CD4-positive, alpha-beta T cell treated with Interleukin-12 subunit alpha and Interleukin-12 subunit beta, for 1 hour (primary cell): ENCODE results near the gene MYEOV.

ENCODE experiments used
- DNase-seq: peaks from one replicate; pipeline ENCODE4 v3.0.0-alpha.2; 2020

MYEOV gene

GRCh38 chr11:69302447-69303020 is 8.6 kb downstream of the MYEOV start:
- DNase-seq, result no peak

GRCh38 chr11:69303427-69303826 is 9.5 kb downstream of the MYEOV start:
- DNase-seq, result no peak

- DNase-seq, result no peak
These were observed 10.3 kb downstream of the MYEOV start for GRCh38 chr11:69304258-69304657.

GRCh38 chr11:69304686-69305085 is 10.7 kb downstream of the MYEOV start:
- no peak for DNase-seq

GRCh38 chr11:69305885-69306540 is 12.1 kb downstream of the MYEOV start:
- no peak for DNase-seq

DNA sequence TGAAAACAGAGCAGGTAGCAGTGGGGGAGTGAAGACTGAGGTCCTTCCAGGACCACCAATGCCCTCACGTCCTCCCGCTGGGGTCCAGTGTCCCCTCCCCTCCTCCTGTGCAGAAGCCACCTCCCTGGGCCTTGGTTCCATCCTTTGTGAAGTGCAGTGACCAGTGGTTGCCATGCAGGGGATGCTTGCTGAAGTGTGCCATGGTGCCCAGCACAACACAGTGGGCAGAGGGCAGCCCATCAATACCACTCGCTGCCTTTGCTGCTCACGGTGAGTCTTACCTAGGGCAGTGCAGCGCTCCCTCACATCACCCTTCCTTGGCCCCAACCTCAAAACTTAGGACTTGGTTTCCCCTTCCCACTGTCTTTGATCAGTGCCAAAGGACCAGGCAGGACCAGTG is 12.9 kb downstream of the MYEOV start:
- DNase-seq, result no peak

- DNase-seq, result no peak
These were observed 13.5 kb downstream of the MYEOV start for GRCh38 chr11:69307421-69307820.

DNA sequence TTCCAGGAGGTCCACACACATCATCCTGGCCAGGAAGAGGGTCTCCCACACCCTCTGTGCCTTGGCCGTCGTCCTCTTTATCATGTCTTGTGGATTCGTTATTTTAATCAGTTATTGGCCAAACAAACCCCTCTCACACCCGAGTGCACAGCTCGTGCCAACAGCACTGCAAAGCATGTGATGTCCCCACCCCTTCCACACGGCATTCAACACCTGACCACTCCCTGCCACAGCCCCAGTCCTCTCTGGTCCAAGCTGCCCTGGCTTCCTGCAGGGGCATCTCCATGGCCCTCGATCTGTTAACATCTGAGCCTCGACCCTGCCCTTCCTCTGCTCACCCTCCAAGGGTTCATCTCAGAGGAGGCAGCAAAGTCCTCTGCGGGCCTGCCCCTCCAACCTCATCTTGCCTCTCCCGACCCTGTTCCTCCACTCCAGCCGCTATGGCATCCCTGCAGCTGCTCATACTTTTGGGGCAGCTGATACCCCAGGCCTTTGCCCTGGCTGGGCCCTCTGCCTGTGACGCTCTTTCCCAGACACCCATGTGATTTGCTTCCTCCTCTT is 14.0 kb downstream of the MYEOV start:
- DNase-seq, result no peak

DNA sequence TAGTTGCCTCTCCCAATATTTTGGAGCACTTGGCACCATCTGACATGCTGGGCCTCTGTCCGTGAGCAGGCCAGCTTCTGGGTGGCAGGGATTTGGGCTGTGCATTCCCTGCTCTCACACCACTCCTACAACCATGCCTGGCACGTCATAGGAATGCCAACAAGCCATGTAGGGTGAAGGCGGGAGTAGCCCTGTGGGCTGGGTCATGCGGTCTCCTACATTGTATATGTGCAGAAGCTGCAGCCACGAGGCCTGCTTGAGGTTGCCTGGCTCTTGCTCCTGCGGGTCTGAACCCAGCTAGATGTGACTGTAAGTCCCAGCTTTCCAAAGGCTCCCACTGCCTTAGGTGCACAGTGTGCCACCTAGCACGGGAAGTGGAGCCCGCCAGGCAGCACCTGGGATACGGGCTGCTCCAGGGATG is 14.5 kb downstream of the MYEOV start:
- no peak for DNase-seq

- DNase-seq, result no peak
These were observed 15.1 kb downstream of the MYEOV start for GRCh38 chr11:69308936-69309615.

DNA sequence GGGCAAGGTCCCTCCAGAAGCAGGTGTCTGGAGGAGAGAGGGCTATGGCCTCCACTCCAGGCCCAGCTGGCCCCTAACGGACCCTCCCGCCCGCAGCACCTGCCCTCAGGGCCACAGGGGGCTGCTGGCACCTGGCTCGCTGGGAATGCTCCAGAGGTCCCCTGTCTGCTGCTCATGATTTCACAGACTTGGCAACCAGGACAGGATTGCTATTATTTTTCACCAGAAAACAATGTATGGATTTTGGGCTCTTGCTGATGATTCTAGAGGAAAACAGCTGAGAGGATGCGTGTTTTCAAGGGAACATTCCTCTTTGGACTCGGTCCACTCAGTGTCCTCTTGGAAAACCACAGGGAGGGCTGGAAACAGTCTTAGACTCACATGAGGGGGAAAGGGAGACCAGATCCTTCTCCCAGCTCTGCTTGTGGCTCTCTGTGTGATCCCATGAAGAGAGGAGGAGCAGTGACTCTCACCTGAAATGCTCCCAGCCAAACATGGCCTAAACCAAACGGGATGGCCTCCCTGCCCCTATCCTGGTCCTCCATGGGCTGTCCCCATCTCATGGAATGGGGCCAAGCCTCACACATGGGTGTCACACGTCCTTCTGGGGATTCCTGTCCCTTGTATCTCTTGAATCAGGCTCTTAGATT is 15.8 kb downstream of the MYEOV start:
- DNase-seq, result no peak

DNA sequence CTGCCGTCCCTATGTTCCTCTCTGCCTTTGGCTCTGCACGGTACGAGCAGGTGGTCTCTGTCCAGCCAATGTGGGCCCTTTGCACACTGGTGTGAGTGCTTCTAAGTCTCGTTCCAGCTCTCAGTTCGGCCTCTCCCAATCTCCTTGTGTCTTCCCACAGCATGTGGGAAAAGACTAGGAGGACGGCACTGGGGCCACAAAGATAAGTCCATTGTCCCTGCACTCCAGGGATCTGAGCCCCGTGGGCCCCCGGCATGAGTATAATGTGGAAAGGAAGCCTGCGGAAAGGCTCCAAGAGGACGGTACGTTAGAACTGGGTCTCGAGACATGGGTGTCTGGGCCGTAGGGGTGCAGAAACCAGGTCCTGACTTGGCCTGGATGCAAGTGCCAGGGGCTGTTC is 16.4 kb downstream of the MYEOV start:
- DNase-seq, result no peak

- DNase-seq, result no peak
These were observed 17.2 kb downstream of the MYEOV start for GRCh38 chr11:69310934-69311766.

- peak; percentile 27 for DNase-seq
These were observed 17.9 kb downstream of the MYEOV start for GRCh38 chr11:69311767-69312385.

DNA sequence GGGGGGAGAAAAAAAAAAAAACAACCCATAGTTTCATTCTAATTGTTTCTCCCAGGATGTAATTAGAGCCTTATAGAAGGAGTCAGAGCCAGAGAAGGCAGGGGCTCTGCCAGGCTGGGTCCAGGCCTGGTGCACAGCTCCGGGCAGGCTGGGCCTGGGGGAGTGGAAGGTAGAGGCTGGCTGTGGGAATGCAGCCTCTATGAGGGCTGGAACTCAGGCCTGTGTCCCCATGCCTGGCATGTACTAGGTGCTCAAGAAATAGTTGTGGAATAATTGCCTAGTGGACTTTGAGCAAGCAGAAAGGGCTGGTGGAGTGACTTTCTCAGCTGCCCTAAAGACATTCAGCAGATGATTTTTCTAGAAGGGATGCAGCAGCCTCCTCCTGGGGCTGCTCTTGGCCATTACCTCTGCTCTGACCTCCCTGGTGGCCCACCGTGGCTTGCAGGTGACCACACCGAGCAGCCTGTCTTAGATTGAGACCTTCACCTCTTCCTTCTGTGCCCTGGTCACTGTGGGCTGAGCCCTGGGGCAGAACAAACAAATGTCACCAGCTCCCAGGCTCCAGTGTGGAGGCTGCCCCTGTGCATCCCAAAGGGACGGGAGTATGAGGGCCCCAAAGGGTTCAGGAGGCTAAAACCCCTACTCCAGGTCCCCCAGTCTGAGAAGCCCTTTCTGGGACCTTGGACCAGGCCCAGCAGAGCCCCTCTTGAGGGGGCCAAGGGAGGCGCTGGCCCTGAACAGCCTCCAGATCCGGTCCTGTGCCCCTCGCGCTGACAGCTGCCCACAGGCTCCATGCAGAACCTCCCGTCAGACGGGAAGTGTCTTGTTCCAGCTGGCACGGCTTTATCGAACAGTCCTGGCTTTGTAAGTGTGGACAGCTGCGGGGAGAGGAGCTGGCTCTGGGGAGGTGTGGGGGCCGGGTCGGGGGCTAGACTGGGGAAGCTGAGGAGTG is 18.8 kb downstream of the MYEOV start:
- no peak for DNase-seq

- no peak for DNase-seq
These were observed 20.0 kb downstream of the MYEOV start for GRCh38 chr11:69313992-69314391.

GRCh38 chr11:69314555-69314954 is 20.6 kb downstream of the MYEOV start:
- no peak for DNase-seq

- DNase-seq, result no peak
These were observed 23.0 kb downstream of the MYEOV start for GRCh38 chr11:69316956-69317355.

GRCh38 chr11:69317401-69318092 is 23.6 kb downstream of the MYEOV start:
- no peak for DNase-seq

DNA sequence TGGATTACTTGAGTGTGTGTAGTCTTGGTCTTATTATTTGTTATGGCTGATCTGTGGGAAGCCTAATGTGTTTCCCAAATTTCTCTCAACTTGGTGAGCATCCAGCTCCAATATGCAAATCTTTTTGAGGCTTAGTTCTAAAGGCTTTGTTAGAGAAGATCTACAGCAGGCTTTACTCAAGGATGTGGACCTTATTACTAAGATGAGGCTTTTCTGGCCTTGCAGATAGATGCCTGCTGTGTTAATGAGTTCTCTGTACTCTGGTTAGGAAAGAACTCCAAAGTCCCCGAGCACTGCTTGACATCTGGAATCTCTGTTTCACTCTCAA is 24.1 kb downstream of the MYEOV start:
- DNase-seq, result no peak
